Natural killer cell (primary cell): ENCODE data around the gene RNF111. TPM values are rescaled to one million over a fixed set of nuclear protein-coding genes. Genes with fewer than 3 reads are reported as not detected.

Source experiments
- ATAC-seq, 3 donors: fragments of 150-1000 bp in 2 of 3; fragments of 200-7000 bp in 1 of 3; cut with Tn5 transposase; 1 replicate in 1 of 3; 2 replicates in 2 of 3; pipeline ENCODE4 v1.10.0; 2021; ENCODE audit warnings: mild to moderate bottlenecking in 2 of 3, moderate library complexity in 2 of 3
- DNase-seq, 2 donors: peaks; one replicate each; pipeline versions ENCODE4 v3.0.0 to v3.0.0-alpha.2; 2013 to 2021; ENCODE audit warnings: mixed read lengths in 1 of 2
- H3K27ac ChIP-seq: one replicate; pipeline ENCODE4 v1.5.1; 2013; ENCODE audit warnings: mild to moderate bottlenecking, low read length
- H3K27me3 ChIP-seq: one replicate; pipeline ENCODE4 v1.6.1; 2013; ENCODE audit warnings: low read length; ENCODE audit not compliant: control insufficient read depth, insufficient read depth
- H3K36me3 ChIP-seq: one replicate; pipeline ENCODE4 v1.6.1; 2013; ENCODE audit warnings: low read length; ENCODE audit not compliant: control insufficient read depth, insufficient read depth
- H3K4me1 ChIP-seq: one replicate; pipeline ENCODE4 v1.6.1; 2013; ENCODE audit warnings: low read length; ENCODE audit not compliant: control insufficient read depth, insufficient read depth
- H3K4me3 ChIP-seq: one replicate; pipeline ENCODE4 v1.5.1; 2013; ENCODE audit warnings: low read length
- H3K9me3 ChIP-seq: one replicate; pipeline ENCODE4 v1.6.1; 2013; ENCODE audit warnings: low read length; ENCODE audit not compliant: control insufficient read depth, insufficient read depth
- H3K27ac Mint-ChIP-seq, 2 donors: one replicate each; pipeline ENCODE4 v1.8.0; 2022; ENCODE audit warnings: mild to moderate bottlenecking in 2 of 2, mixed read lengths in 2 of 2, moderate library complexity in 1 of 2
- H3K27me3 Mint-ChIP-seq, 2 donors: one replicate each; pipeline ENCODE4 v1.8.0; 2022; ENCODE audit warnings: low read depth in 2 of 2, mixed read lengths in 2 of 2
- H3K36me3 Mint-ChIP-seq: one replicate; pipeline ENCODE4 v1.8.0; 2022; ENCODE audit warnings: mixed read lengths
- H3K4me1 Mint-ChIP-seq, 2 donors: one replicate each; pipeline ENCODE4 v1.8.0; 2022; ENCODE audit warnings: mixed read lengths in 2 of 2
- H3K4me3 Mint-ChIP-seq: one replicate; pipeline ENCODE4 v1.8.0; 2022; ENCODE audit warnings: mild to moderate bottlenecking, moderate library complexity, mixed read lengths
- H3K9me3 Mint-ChIP-seq, 2 donors: one replicate each; pipeline ENCODE4 v1.8.0; 2022; ENCODE audit warnings: mixed read lengths in 2 of 2
- WGBS: methylation state at CpG from one replicate; pipeline ENCODE4 v1.1.7; 2013; ENCODE audit warnings: missing lambda C conversion rate; ENCODE audit not compliant: insufficient coverage; 5-methylcytosine and 5-hydroxymethylcytosine counted together
- intact Hi-C: fragments of 100-400 bp; cut with micrococcal nuclease; formaldehyde crosslinking; loops from one replicate; pipeline ENCODE4 v1.14.2; 2022
- total RNA-seq, 4 donors: library from RNA; stranded (reverse); fragments of 120-200 nt in 1 of 4; gene quantifications; one replicate each; pipeline versions ENCODE4 v1.2.3 to v1.2.4, GENCODE V29; 2013 to 2022
- TF ChIP-seq, protein P1 (sequence below): fragments of 200-600 bp; IDR thresholded peaks from one replicate; pipeline ENCODE4 v1.8.0; 2022; ENCODE audit warnings: antibody characterized with exemption

RNF111 gene
- total RNA-seq, 3 donors from 2014 or later (not counting 1 experiment from before 2014, with no cell fraction given): 39.4 to 53.1 (median 46.0) TPM

DNA sequence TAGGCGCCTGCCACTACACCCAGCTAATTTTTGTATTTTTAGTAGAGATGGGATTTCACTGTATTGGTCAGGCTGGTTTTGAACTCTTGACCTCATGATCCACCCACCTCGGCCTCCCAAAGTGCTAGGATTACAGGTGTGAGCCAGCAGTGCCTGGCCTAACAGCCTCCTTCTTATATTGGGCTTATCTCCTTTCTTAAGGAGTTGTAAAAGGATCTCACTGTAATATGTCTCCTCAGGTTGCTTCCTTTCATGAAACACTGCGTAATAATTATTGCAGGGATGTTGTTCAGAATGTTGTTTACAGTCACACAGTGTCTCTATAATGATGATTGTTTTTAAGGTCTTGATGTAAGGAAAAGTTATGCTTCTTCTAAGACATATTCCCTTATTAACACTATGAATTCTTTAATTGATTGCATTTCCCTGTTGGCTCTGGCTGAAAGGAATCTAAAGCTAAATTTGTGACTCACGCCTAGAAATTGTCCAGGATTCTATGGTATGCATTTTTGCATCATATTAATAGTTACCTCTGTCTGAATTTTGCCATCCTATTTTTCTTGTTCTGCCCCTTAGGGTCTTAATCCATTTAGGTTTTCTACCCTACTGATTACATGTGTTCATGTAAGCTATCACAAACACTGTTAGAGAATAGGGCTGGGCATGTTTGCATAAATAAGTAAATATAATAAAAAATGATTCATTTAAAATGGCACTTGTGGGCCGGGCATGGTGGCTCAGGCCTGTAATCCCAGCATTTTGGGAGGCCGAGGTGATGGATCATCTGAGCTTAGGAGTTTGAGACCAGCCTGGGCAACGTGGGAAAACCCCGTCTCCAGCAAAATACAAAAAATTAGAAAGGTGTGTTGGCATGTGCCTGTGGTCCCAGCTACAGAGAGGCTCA lies 24.5 kb upstream of the RNF111 start:
- no peaks in the 10 kb centered on the region for H3K36me3 ChIP-seq
- Mint-ChIP-seq H3K27me3 (peaks cover 4 to 8% of the 10 kb centered on the region in 2 donors), H3K36me3 (no peaks in the 10 kb centered on the region), H3K4me3 (no peak overlapping the region), H3K9me3 (no peaks in the 10 kb centered on the region), H3K27ac (no peak overlapping the region), H3K4me1 (no peaks in the 10 kb centered on the region)
- H3K9me3 ChIP-seq: no peaks in the 10 kb centered on the region
- intact Hi-C loops: no loop called here
- no peaks in the 10 kb centered on the region for H3K27me3 ChIP-seq
- no peak for ATAC-seq
- H3K27ac ChIP-seq: no peak overlapping the region
- TF ChIP-seq, protein P1, sequence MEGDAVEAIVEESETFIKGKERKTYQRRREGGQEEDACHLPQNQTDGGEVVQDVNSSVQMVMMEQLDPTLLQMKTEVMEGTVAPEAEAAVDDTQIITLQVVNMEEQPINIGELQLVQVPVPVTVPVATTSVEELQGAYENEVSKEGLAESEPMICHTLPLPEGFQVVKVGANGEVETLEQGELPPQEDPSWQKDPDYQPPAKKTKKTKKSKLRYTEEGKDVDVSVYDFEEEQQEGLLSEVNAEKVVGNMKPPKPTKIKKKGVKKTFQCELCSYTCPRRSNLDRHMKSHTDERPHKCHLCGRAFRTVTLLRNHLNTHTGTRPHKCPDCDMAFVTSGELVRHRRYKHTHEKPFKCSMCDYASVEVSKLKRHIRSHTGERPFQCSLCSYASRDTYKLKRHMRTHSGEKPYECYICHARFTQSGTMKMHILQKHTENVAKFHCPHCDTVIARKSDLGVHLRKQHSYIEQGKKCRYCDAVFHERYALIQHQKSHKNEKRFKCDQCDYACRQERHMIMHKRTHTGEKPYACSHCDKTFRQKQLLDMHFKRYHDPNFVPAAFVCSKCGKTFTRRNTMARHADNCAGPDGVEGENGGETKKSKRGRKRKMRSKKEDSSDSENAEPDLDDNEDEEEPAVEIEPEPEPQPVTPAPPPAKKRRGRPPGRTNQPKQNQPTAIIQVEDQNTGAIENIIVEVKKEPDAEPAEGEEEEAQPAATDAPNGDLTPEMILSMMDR: no peak
- WGBS: 90% methylated on average over 6 of the region's 8 CpGs
- DNase-seq: no peak
- H3K4me1 ChIP-seq: no peaks in the 10 kb centered on the region
- H3K4me3 ChIP-seq: no peak overlapping the region

DNA sequence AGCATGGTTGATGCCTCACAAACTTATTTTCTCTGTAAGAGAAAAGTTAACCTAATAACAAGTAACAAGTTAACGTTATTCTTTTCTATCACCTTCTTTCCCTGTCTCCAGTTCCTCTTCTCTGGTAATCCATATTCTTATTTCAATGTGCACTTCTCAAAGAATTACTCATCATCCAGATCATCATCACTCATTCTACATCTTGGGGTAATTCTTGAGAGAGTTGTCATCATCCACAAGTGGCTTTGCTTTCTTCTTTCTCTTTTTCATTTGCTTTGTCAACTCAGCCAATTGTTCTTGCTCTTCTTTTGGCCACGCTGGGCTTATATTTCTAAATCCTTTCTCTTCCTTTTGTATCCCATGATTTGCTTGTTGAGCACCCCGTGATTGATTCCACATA lies 20.8 kb upstream of the RNF111 start:
- intact Hi-C loops: no loop called here

DNA sequence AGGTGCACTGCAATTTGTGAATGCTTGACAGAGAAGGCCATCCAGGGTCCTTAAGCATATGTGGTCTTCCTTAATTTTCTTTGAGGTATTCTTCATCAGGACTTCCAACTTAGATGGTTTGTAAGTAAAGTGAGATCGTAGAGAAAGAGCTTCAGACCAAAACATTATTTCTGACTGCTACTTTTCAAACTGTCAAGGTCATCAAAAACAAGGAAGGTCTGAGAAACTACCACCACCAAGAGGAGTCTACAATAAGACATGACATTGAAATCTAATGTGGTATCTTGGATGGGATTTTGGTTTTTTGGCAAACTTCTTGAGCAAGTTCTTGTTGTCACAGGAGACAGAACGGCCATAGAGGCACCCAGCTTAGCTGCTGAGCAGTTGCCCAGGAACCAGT lies 20.0 kb upstream of the RNF111 start:
- H3K36me3 Mint-ChIP-seq: no peaks in the 10 kb centered on the region
- no peaks in the 10 kb centered on the region for H3K36me3 ChIP-seq
- TF ChIP-seq, protein P1: no peak
- H3K27me3 Mint-ChIP-seq: peaks cover 10 to 22% of the 10 kb centered on the region in 2 donors
- H3K9me3 ChIP-seq: no peaks in the 10 kb centered on the region
- H3K27ac ChIP-seq: no peak overlapping the region
- 92% methylated on average over 1 of the region's 2 CpGs for WGBS
- DNase-seq (no peak), ATAC-seq (no peak)
- H3K4me1 ChIP-seq: no peaks in the 10 kb centered on the region
- no peaks in the 10 kb centered on the region for H3K9me3 Mint-ChIP-seq
- H3K27ac Mint-ChIP-seq: no peak overlapping the region
- H3K4me3 Mint-ChIP-seq: no peak overlapping the region
- H3K27me3 ChIP-seq: no peaks in the 10 kb centered on the region
- H3K4me1 Mint-ChIP-seq: no peaks in the 10 kb centered on the region
- intact Hi-C loops: no loop called here
- no peak overlapping the region for H3K4me3 ChIP-seq

More for the DNA sequence above, 20.8 kb upstream of the RNF111 start:
- H3K4me1 Mint-ChIP-seq: no peaks in the 10 kb centered on the region
- Histone ChIP-seq H3K9me3 (no peaks in the 10 kb centered on the region), H3K4me1 (no peaks in the 10 kb centered on the region), H3K36me3 (no peaks in the 10 kb centered on the region), H3K4me3 (no peak overlapping the region), H3K27me3 (no peaks in the 10 kb centered on the region), H3K27ac (no peak overlapping the region)
- TF ChIP-seq, protein P1: no peak
- no peaks in the 10 kb centered on the region for H3K36me3 Mint-ChIP-seq
- H3K4me3 Mint-ChIP-seq: no peak overlapping the region
- ATAC-seq (no peak), DNase-seq (no peak)
- H3K27me3 Mint-ChIP-seq: peaks cover 5 to 21% of the 10 kb centered on the region in 2 donors
- 80% methylated on average over 3 of the region's 3 CpGs for WGBS
- H3K9me3 Mint-ChIP-seq: no peaks in the 10 kb centered on the region
- H3K27ac Mint-ChIP-seq: no peak overlapping the region

DNA sequence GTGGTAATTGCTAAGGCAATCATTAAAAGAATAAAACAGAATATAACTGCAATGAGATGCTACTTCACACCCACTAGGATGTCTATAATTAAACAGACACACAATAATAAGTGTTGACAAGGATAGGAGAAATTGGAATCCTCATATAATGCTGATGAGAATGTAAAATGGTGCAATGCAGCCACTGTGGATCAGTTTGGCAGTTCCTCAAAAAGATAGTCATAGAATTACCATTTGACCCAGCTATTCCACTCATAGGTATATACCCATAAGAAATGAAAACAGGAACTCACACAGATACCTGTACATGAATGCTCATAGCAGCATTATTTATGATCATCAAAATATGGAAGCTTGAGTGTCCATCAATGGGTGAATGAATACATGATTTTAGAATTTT lies 9.6 kb upstream of the RNF111 start:
- Mint-ChIP-seq H3K9me3 (no peaks in the 10 kb centered on the region), H3K27ac (no peak overlapping the region), H3K27me3 (peaks cover 4 to 12% of the 10 kb centered on the region in 2 donors), H3K4me3 (no peak overlapping the region), H3K36me3 (no peaks in the 10 kb centered on the region), H3K4me1 (peaks cover 23 to 25% of the 10 kb centered on the region in 2 donors)
- DNase-seq: no peak
- H3K9me3 ChIP-seq: no peaks in the 10 kb centered on the region
- no peak overlapping the region for H3K27ac ChIP-seq
- intact Hi-C loops: no loop called here
- TF ChIP-seq, protein P1: no peak
- H3K27me3 ChIP-seq: no peaks in the 10 kb centered on the region
- no peak for ATAC-seq
- no peaks in the 10 kb centered on the region for H3K36me3 ChIP-seq
- peaks cover 22% of the 10 kb centered on the region for H3K4me1 ChIP-seq
- no peak overlapping the region for H3K4me3 ChIP-seq
